ENCODE data around the gene DNAJC13.

GRCh38 chr3:132554437-132554836 lies 137.1 kb downstream of the DNAJC13 start:
- TF ChIP-seq CTCF (IDR thresholded peaks at IDR 0.05) (no peak), POLR2A (IDR thresholded peaks at IDR 0.05) (no peak), EP300 (IDR thresholded peaks at IDR 0.05) (no peak), POLR2AphosphoS5 (IDR thresholded peaks at IDR 0.05) (no peak)

All from suprapubic skin (tissue), 4 donors.